HG03558 (cell line): Measurements from ENCODE around the gene LYZL6.
"Not testable (repeated sequence)": the region's sequence is repeated elsewhere in the genome, so short reads cannot be mapped to it uniquely, and the experiment has no call there.

Source experiments
- ATAC-seq: cut with Tn5 transposase; IDR thresholded peaks from one replicate; pipeline ENCODE4 v1.9.1; 2021; ENCODE audit warnings: moderate number of reproducible peaks; ENCODE audit not compliant: unreplicated experiment; ENCODE audit errors: extremely low read depth

Gene LYZL6

DNA sequence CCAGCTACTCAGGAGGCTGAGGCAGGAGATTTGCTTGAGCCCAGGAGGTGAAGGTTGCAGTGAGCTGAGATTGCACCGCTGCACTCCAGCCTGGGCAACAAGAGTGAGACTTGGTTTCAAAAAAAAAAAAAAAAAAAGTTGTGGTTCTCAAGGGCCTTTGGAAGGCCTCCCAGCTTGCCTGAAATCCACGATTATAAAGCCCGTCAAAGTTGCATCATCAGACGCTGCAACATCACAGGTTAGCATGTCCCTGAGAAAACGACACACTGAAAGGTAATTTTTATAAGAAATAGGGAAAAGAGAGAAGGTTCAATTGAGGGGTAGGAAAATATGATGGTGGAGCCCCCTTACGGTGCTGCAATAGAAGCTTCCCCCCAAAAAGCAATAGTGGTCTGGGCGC is 4.6 kb upstream of the LYZL6 start:
- ATAC-seq, result no peak

DNA sequence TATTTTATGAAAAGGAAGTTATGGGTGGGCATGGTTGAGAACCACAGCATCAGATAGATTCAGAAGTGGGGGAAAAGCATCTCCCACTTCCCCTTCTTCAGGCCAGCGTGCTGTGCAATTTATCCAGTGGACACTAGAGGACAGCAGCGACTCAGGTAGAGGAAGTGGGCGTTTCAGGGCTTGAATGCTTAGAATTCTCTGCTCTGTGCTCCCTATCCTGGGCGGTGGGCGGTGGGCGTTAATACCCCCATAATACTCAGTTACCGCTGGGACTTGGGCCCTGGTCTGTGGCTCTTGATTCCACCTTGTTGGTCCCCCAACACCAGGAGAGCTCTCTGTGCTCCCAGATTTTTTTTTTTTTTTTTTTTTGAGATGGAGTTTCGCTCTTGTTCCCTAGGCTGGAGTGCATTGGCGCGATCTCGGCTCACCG is 3.7 kb upstream of the LYZL6 start:
- no peak for ATAC-seq

DNA sequence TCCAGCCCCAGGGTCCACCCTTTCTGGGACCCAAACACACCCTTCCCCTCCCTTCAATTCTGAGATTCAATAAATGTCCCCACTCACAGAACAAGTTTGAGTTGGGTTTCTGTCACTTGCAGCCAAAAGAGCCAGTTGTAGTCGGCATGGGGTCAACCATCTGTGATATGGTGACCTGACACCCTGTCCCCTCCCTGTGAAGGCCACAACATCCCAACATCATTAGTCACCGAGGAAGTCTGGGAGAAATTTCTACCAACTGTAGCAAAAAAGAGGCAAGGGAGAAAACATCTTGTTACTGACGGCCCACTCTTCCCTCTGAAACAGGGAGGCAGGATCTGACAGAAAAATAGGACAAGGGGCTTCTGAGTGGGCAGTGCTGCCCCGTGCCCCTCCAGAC is 638 bp upstream of the LYZL6 start:
- no peak for ATAC-seq

DNA sequence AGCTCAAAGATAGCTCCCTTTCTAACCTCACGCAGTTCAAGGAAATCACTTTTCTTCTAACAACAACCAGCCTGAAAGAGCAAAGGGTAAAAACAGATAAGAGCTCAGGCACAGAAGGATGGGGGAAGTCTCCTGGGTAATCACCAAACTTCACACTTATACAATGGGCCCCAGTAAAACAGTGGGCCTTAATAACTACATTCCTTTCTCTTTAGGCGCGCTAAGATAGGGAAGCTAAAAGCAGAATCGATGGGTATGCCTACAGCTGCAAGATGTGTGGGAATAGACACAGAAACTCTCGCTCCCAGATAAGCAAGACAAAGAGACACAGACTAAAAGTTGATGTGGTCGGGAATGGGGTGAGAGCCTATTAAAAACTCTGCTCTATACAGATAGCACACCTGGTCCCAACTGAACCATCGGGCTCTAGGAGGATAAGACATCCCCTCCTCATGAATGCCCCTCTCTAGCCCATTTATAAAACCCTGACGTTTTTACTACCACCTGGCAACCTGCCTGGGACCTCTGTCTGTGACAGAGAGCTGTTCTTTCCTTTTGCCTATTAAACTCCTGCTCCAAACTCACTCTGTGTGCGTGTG is 826 bp downstream of the LYZL6 start:
- ATAC-seq, result no peak

DNA sequence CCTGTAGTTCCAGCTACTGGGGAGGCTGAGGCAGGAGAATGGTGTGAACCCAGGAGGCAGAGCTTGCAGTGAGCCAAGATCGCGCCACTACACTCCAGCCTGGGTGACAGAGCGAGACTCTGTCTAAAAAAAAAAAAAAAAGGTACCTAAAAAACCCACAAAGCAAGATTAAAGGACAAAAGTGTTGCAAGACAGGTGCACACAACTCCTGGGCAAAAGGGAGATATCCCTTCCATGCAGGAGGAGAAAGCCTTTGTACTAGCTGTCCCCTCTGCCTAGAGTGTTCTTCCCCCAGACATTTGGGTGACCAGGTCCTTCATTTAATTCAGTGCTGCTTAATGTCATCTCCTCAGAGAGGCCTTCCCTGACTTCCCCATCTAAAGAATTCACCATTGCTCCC is 5.0 kb downstream of the LYZL6 start:
- ATAC-seq, result not testable (repeated sequence)

DNA sequence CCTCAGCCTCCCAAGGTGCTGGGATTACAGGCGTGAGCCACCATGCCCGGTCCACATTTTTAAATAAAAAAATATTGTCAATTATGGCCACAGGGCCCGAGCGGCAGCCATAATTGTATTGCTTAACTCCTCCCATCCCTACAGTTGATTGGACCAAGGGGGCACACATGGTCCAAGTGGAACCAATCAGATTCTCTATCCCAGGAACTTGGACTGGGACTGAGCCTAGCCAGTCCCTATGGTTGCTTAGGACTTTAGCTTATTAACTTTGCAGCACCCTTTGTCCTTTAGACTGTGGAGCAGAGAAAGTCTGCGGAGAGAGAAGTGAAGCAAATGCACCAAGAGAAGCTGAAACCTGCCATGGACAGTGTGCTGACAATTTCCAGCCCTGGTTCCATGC is 7.5 kb downstream of the LYZL6 start:
- no peak for ATAC-seq

DNA sequence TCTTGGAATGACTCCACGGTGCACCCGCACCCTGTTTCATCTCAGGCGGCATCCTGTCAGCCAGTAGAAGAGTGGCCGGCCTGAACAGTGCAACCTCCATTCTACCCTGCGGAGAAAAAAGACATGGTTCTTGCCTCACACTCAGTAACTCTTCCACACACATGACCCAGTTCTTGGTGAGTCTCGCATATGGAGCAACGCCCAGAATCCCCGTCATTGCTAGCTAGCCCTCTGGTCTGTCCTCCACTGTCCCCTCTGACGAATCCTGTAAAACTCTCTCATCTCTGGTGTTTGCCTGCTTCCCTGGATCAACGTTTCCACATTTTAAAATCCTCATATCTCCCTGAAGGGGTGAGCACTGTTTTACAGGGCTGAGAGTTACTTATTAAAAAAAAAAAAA is 8.8 kb downstream of the LYZL6 start:
- ATAC-seq, result no peak

DNA sequence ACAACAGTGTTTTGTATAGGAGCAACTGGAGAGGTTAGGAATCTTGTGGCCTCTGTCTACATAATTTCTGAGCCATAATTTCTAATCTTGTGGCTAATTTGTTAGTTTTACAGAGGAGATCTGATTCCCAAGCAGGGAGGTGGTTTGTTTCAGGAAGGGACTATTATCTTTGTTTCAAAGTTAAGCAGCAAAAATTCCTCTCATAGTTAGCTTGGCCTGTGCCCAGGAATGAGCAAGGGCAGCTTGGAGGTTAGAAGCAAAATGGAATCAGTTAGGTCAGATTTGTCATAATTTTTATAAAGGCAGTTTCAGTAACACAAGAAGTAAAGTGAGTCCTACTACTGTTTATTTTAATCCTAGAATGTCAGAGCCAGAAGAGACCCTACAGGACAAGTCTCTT is 10.9 kb downstream of the LYZL6 start:
- ATAC-seq, result no peak

DNA sequence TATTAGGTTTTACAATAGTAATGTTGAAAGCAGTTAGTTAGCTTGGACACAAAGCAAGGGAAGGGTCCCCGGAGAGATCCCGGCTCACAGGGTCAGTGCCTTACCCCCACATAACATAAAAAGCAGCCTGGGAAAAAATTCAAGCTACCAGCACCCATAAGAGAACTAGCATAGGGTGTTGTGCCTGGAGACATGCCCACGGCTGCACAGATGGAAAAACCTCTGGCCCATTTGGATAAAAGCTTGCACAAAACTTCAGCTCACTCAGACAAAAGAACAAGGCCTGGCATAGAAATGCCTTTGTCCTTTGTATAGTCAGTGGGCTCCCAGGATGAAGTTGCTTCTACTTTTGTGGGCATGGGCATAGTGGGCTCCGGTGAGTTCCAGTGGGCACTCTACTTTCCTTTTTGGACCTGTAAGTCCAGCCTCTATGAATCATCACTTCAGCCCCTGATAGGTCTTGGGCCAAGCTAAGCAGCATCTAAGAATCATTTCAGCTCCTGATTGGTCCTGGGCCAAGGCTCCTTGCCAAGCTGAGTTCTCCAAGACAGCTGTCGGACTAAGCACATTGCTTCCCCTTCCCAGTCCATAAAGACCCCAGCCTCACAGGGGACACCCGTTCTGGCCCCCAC is 11.6 kb downstream of the LYZL6 start:
- no peak for ATAC-seq

DNA sequence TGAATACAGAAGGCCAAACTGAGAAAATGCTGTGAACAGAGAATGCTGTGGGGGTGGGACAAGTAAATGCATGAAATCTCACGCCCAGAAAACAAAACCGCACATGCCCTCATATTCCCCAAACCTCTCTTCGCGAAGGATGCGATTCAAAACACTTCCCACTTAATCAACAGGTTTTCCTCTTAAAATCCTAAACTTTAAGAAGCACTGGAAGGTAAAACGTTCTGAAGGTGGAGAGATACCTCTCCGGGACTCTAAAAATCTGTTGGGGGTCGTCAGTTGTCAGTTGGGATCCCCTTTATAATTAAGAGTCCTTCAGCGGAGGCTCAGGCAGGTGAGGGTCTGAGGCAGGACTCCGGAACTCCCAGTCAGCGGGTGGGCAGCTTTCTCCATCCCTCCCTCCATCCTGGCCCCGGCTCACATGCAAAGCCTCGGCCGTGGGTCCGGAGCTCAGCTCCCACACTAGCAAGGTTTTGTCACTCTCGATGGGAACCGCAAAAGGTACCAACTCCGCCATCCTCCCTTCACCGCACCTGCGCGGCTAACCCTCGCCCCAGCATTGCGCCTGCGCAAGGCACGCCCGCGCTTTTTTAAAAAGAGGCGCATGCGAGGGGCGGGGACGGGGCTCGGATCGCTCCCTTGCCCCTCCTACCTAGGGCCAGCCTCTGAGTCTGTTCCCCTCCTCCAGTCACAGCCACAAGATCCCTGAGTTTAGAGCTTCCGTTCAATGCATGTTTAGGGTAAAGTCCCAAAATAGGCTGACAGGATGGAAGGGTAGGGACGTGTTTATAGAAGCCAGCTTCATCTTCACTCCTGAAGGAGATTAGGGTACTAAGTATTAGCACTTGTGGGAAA is 13.1 kb downstream of the LYZL6 start, which contains the start of gene RDM1:
TSS of gene RDM1 (minus strand) at position 563 of the 855 bp plus-strand sequence. CDS start at position 517, 46 bp downstream.
- no peak for ATAC-seq

DNA sequence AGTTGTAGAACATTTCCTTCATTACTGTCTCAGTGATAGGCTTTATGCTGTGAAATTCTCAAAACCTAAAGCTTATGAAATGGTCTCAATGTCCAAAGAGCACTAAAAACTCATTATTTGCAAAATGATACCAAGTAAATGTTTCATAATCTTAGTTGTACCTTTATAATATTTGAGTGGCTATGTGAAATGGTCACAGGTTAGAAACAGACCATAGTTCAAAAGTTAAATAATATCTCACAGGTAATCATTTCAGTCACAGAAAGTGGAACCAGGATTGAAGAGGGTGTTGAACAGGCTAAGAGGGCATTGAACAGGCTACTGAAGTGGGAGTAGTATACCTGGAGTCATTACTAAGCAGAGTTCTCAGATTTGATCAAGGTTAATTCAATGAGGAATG is 15.8 kb downstream of the LYZL6 start:
- ATAC-seq, result no peak

DNA sequence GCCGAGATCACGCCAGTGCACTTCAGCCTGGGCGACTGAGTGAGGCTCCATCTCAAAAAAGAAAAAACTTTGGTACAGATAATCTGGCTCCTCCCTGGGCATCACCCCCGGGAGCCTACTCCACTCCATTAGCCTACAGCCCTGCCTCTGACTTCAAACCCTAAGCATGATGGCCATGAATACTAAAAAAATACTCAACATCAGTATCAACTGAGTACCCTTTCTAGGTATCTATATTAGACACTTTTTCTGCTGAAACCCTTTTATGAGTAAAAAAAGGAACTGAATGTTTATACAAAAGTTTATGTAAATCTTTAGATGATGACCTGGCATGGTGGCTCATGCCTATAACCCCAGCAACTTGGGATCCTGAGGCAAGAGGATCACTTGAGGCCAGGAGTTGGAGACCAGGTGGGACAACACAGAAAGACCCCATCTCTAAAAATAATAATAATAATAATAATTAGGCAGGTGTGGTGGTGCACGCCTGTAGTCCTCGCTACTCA is 19.9 kb downstream of the LYZL6 start:
- no peak for ATAC-seq

DNA sequence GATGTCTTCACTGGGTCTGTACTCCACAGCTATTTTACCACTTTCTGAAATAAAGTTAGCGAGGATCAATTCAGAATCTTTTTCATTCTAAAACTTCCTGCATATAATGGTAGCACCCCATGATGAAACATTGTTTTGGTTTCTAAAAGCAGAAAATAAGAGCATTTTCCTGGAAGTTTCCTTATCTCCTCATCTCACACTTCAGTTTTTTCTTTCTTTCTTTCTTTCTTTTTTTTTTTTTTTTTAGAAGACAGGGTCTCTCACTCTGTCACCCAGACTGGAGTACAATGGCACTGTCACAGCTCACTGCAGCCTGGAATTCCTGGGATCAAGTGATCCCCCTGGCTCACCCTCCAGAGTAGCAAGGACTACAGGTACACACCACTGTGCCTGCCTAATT is 23.3 kb downstream of the LYZL6 start:
- ATAC-seq, result no peak

DNA sequence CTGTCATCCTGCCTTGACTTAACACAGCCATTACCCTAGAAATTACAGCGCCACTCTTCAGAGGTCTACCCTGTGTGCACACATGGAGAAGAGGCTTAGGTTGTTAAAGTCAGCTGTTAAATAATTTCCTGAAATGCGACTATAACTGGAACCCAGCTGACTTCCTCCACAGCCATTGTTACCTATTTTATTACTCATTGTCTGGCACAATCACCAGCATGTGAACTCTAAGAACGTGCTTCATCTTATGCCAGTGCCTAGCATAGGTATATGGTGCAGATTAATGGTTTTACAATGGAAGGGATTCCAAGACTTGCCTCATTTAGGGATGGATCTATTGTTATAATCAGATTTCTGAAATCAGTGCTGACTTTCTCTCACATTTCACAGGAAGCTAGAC is 24.8 kb downstream of the LYZL6 start:
- no peak for ATAC-seq

DNA sequence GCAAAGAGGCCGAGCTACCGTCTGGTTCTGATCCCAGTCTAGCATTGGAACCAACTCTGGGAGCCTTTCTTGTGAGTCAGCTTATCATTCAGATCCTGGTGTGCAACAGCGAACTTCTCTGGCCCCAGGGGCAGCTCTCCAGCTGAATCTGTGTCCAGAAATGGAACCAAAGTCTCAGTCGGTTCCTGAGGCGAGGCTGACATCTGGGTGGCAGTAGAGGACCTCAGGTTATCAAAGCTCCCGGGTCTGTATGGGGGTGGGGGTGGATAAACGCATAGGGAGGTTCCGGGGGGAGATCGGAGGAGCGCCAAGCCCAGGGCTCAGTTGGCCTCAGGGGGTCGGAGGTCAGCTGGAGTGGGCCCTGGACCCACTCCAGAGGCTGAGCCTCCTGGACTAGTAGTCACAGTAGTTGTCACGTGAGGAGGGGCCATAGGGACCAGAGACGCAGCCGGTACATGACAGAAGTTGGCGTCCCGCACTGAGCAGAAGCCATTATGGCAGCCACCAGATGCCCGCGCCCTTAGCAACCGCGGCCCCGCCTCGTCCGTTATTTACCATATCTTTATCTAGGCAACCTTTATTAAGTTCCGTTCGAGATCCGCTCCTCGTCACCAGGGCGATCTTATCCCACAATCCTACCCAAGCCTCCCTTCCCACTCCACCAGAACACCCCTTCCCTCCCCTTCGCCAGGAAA is 25.8 kb downstream of the LYZL6 start:
- no peak for ATAC-seq

DNA sequence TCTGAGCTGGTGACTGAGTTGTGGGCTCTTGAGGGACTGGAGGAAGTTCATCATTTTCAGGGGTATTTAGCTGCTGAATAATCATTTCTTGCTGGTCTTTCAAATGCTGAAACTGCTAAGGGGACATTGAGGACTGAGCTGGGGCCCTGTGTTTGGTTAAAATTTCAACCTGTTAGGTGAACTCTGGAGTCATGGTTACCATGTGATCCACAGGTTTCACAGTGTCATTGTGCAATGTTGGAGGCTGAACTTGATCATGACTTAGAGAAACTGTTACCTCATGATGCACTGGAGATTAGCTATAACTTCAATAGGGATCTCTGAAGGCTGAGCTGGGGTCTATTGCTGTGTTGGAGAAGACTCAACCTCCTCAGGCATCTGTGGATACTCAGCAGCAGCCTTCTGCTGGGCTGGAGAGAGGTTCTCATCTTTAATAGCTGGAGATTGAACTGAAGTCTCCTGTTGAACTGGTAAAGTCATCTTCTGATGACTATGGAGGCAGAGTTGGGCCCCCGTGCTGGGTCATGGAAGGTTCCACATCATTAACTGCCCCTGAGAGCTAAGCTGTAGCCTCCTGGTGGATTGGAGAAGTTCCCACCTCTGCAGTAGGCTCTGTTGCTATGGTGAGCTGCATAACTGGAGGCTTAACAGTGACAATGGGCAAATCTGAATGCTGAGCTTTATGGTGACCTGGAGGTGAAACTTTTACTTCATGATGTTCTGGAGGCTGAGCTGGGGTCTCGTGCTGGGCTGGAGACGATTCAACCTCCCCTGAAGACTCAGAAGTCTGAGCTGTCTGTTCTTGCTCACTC is 28.2 kb downstream of the LYZL6 start:
- no peak for ATAC-seq

DNA sequence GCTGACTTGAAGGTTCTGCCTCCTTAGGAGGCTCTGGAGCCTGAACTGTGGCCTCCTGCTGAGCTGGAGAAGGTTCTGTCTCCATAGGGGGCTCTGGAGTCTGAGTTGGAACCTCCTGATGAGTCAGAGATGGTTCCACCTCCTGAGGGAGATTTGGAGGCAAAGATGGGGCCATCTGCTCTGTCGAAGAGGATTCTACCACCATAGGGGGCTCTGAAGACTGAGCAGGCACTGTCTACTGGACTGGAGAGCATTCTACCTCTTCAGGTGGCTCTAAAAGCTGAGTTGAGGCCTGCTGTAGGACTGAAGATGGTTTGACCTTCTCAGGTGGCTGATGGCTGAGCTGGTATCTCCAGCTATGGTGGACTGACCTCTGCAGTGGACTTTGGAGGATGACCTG is 29.2 kb downstream of the LYZL6 start:
- no peak for ATAC-seq

DNA sequence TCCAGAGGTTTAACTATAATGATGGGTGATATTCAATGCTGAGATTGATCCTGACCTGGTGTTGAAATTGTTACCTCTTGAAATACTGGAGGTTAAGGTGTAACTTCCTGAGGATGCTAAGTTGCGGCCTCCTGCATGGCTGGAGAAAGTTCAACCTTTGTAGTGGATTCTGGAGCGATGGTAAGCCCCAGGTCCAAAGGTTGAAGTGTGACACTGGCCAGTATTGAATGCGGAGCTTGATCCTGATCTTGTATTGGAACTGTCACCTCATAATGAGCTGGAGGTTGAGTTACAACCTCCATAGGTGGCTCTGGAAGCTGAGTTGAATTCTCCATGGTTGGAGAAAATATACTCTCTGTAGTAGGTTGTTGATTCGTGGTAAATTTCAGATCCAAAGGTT is 29.9 kb downstream of the LYZL6 start:
- ATAC-seq, result no peak

DNA sequence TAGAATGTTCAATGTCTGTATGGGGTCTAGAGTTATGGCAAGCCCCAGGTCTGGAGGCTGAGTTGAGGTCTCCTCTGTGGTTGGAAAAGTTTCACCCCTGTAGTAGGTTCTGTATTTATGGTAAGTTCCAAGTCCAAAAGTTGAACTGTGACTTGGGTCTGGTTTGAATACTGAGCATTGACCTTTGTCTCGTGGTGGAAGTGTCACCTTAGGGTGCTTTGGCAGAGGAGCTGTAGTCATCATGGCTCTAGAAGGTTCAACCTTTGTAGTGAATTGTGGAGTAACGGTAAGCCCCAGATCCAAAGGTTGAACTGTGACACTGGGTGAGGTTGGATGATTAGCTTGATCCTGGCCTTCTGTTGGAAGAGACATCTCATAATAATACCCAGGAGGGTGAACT is 30.6 kb downstream of the LYZL6 start:
- ATAC-seq, result no peak
